SK-N-MC (cell line): Measurements from ENCODE around the gene RPL7A.

ENCODE experiments used
- EZH2 ChIP-seq: fragments of 200-600 bp; sonication (generic); IDR thresholded peaks from one replicate; pipeline ENCODE4 v1.6.1; 2017; ENCODE audit warnings: antibody characterized with exemption
- POLR2AphosphoS5 ChIP-seq: IDR thresholded peaks from 2 replicates; pipeline ENCODE4 v1.6.1; 2012; ENCODE audit warnings: mild to moderate bottlenecking, low read depth, low read length, borderline replicate concordance

GRCh38 chr9:133307301-133307700 lies 40.7 kb upstream of the RPL7A start:
- TF ChIP-seq EZH2 (no peak), POLR2AphosphoS5 (no peak)
